SW480 (cell line): ENCODE measurements around the gene ESYT3.
A peak's percentile ranks its signal among the peaks of the same experiment; 100 is the strongest.
"Not testable (repeated sequence)": the region's sequence is repeated elsewhere in the genome, so short reads cannot be mapped to it uniquely, and the experiment has no call there.

Experiments used
- DNase-seq: peaks from one replicate; pipeline ENCODE4 v3.0.0-alpha.2; 2016; ENCODE audit warnings: low spot score

ESYT3 gene

GRCh38 chr3:138412821-138413551 lies 21.4 kb upstream of the ESYT3 start:
- no peak for DNase-seq

- DNase-seq = not testable (repeated sequence)
Measured at GRCh38 chr3:138416236-138416635, 18.2 kb upstream of the ESYT3 start.

- DNase-seq = peak; percentile 86
Measured at GRCh38 chr3:138417559-138417982, 16.8 kb upstream of the ESYT3 start.

- DNase-seq = no peak
Measured at GRCh38 chr3:138418601-138419206, 15.7 kb upstream of the ESYT3 start.

GRCh38 chr3:138423316-138423715 lies 11.1 kb upstream of the ESYT3 start:
- DNase-seq = no peak

- no peak for DNase-seq
Measured at GRCh38 chr3:138424323-138424722, 10.1 kb upstream of the ESYT3 start.

GRCh38 chr3:138426211-138426610 lies 8.2 kb upstream of the ESYT3 start:
- DNase-seq = peak; percentile 21

- DNase-seq = not testable (repeated sequence)
Measured at GRCh38 chr3:138426754-138427153, 7.7 kb upstream of the ESYT3 start.

- no peak for DNase-seq
Measured at GRCh38 chr3:138429665-138430064, 4.8 kb upstream of the ESYT3 start.

- no peak for DNase-seq
Measured at GRCh38 chr3:138432576-138433240, 1.7 kb upstream of the ESYT3 start.

- no peak for DNase-seq
Measured at GRCh38 chr3:138433892-138434275, 532 bp upstream of the ESYT3 start.

GRCh38 chr3:138434875-138435772 lies 708 bp downstream of the ESYT3 start:
- DNase-seq = peak; percentile 60

GRCh38 chr3:138435840-138436239 lies 1.4 kb downstream of the ESYT3 start:
- no peak for DNase-seq

GRCh38 chr3:138437281-138437680 lies 2.9 kb downstream of the ESYT3 start:
- DNase-seq = no peak

GRCh38 chr3:138438896-138439295 lies 4.5 kb downstream of the ESYT3 start:
- DNase-seq = no peak

GRCh38 chr3:138439646-138440045 lies 5.2 kb downstream of the ESYT3 start:
- DNase-seq = no peak

- DNase-seq = no peak
Measured at GRCh38 chr3:138440121-138440521, 5.7 kb downstream of the ESYT3 start.

- DNase-seq = no peak
Measured at GRCh38 chr3:138440596-138440995, 6.2 kb downstream of the ESYT3 start.

- DNase-seq = no peak
Measured at GRCh38 chr3:138441256-138441655, 6.8 kb downstream of the ESYT3 start.

GRCh38 chr3:138441742-138442141 lies 7.3 kb downstream of the ESYT3 start:
- peak; percentile 14 for DNase-seq

- peak; percentile 87 for DNase-seq
Measured at GRCh38 chr3:138442433-138442832, 8.0 kb downstream of the ESYT3 start.

GRCh38 chr3:138443091-138443490 lies 8.7 kb downstream of the ESYT3 start:
- DNase-seq = no peak
